ENCODE results near the gene MAP2K3.
"Not testable (repeated sequence)": the region's sequence is repeated elsewhere in the genome, so short reads cannot be mapped to it uniquely, and the experiment has no call there.

The MAP2K3 gene

GRCh38 chr17:21313320-21313719 is 28.8 kb downstream of the MAP2K3 start:
- DNase-seq: no peak

- DNase-seq: not testable (repeated sequence)
Observed at GRCh38 chr17:21313761-21314160, 29.2 kb downstream of the MAP2K3 start.

GRCh38 chr17:21314261-21314664 is 29.8 kb downstream of the MAP2K3 start:
- not testable (repeated sequence) for DNase-seq

- not testable (repeated sequence) for DNase-seq
Observed at GRCh38 chr17:21314701-21315111, 30.2 kb downstream of the MAP2K3 start.

- DNase-seq: not testable (repeated sequence)
Observed at GRCh38 chr17:21315246-21316000, 30.9 kb downstream of the MAP2K3 start.

- DNase-seq: not testable (repeated sequence)
Observed at GRCh38 chr17:21316212-21316886, 31.8 kb downstream of the MAP2K3 start.

GRCh38 chr17:21316887-21317500 is 32.5 kb downstream of the MAP2K3 start:
- peak; percentile 20 for DNase-seq

- not testable (repeated sequence) for DNase-seq
Observed at GRCh38 chr17:21317821-21318220, 33.3 kb downstream of the MAP2K3 start.

GRCh38 chr17:21318439-21318838 is 33.9 kb downstream of the MAP2K3 start:
- DNase-seq: no peak

GRCh38 chr17:21318856-21319255 is 34.3 kb downstream of the MAP2K3 start:
- not testable (repeated sequence) for DNase-seq

GRCh38 chr17:21319256-21319655 is 34.7 kb downstream of the MAP2K3 start:
- not testable (repeated sequence) for DNase-seq

GRCh38 chr17:21319686-21320375 is 35.3 kb downstream of the MAP2K3 start:
- not testable (repeated sequence) for DNase-seq

- DNase-seq: not testable (repeated sequence)
Observed at GRCh38 chr17:21320430-21320829, 35.9 kb downstream of the MAP2K3 start.

- DNase-seq: not testable (repeated sequence)
Observed at GRCh38 chr17:21321061-21321460, 36.5 kb downstream of the MAP2K3 start.

- DNase-seq: not testable (repeated sequence)
Observed at GRCh38 chr17:21321744-21322191, 37.3 kb downstream of the MAP2K3 start.

- DNase-seq: not testable (repeated sequence)
Observed at GRCh38 chr17:21323257-21324111, 39.0 kb downstream of the MAP2K3 start.

GRCh38 chr17:21324741-21325140 is 40.2 kb downstream of the MAP2K3 start:
- not testable (repeated sequence) for DNase-seq

GRCh38 chr17:21327921-21328320 is 43.4 kb downstream of the MAP2K3 start:
- DNase-seq: not testable (repeated sequence)

GRCh38 chr17:21328778-21329177 is 44.3 kb downstream of the MAP2K3 start:
- not testable (repeated sequence) for DNase-seq

- DNase-seq: no peak
Observed at GRCh38 chr17:21330436-21331160, 46.1 kb downstream of the MAP2K3 start.

Measured in fibroblast of skin of right biceps (primary cell).